Measurements from ENCODE around the gene STIMATE.

GRCh38 chr3:52787246-52787645 is 110.1 kb downstream of the STIMATE start:
- no peak for TF ChIP-seq CTCF (conservative IDR thresholded peaks at IDR 0.05; ENCODE audit: low read length)
- no peak for TF ChIP-seq EZH2phosphoT487 (IDR thresholded peaks at IDR 0.05; ENCODE audit: borderline replicate concordance, low read depth, low read length)

All from OCI-LY7 (cell line).